GM19240 (cell line): ENCODE results near the gene ZNF181.

ENCODE experiments used
- DNase-seq: peaks from one replicate; pipeline ENCODE4 v3.0.0; 2011; ENCODE audit warnings: low spot score; ENCODE audit not compliant: insufficient read length

The ZNF181 gene

DNA sequence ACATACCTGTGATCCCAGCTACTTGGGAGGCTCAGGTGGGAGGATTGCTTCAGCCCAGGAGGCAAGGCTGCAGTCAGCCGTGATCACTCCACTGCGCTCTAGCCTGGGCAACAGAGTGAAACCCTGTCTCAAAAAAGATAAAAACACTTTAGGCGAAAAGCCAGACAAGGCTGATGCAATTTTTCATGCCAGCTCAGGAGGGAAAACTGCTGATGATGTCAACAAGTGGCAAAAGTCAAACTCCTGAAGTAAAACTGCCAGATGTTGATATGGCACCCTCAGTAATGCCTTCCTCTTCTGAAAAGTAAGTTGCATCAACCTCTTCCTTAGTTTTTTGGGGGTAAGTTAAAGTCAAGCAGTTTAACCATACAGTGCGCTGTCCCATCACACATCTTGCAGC, 23.4 kb downstream of the ZNF181 start:
- no peak for DNase-seq

DNA sequence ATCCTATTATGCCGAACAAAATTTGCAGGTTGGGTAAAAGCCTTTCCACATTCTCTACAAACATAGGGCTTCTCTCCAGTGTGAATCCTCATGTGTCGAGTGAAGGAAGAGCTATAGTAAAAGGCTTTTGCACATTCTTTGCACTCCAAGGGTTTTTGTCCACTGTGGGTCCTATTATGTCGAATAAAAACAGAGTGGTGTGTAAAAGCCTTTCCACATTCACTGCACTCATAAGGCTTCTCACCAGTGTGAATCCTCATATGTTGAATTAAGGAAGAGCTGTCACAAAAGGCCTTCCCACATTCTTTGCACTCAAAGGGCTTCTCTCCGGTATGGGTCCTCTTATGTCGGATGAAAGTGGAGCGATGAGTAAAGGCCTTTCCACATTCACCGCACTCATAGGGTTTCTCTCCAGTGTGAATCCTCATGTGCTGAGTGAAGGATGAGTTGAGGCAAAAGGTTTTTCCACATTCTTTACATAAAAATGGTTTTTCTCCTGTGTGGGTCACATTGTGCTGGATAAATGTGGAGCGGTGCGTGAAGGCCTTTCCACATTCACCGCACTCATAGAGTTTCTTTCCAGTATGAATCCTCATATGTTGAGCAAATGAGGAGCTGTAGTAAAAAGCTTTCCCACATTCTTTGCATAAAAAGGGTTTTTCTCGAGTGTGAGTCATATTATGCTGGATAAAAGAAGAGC, 25.3 kb downstream of the ZNF181 start:
- DNase-seq, result no peak

DNA sequence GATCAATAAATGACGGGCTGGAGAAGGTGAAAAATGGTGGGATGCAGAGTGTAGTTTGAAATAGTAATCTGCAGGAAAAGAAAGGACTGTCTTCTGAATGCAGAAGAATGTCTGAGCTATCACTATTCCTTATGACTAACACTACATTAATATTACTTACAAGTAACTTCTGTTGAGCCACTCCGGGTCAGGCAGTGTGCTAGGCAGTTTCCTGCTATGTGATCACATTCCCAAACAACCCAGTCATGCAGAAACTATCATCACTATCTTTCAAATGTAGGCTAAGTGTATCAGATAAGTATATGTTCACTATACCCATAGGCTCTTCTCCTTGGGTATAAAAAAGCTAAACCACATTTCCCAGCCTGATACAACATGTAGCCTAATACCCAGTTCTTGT, 32.3 kb downstream of the ZNF181 start:
- no peak for DNase-seq

GRCh38 chr19:34767951-34768350, 33.9 kb downstream of the ZNF181 start:
- no peak for DNase-seq

DNA sequence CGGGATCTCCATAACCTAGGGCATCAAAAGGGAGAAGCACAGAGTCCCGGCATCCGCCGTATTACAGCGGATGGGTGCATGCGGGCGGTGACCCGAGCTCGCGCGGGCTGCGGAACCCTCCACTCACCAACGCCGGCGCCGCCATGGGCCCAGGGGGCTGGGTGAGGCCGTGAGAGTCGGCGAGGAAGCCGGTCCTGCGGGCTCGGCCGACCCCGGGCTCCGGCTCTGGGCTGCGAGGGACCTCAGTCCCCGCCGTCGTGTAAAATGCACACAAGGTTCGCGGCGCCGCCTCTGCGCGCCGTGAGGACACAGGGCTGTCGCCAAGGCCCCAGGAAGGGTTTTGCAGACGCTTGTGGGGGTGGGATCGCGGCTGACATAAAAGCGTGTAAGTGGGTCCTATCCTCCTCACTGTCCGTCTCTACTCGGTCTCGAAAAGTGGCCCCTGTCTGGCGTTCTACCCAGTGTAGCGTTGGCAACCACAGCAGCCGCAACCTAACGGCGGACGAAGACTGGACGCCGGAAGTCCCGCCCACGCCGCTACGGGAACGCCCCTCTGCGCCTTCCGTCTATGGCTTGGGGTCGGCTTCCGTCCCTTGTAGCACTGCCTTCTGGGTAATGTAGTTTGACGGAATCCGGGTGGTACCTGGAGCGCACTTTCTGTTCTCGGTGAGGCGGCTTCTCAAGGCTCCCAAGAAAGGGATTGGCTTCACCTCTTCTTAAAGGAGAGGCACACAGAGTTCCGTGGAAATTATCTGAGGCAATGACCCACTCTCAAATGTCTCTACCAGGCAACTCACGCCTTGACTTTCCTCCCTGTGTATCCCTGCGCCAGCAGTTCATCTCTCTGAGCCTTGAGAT, 38.9 kb downstream of the ZNF181 start, which contains the start of gene ZNF599:
Gene ZNF599 (minus strand): TSS at position 519 of the 858 bp plus-strand sequence. CDS start 374 bp downstream, at position 145.
- DNase-seq, result peak; percentile 72

- no peak for DNase-seq
These were observed 39.5 kb downstream of the ZNF181 start for GRCh38 chr19:34773555-34773864.

- no peak for DNase-seq
These were observed 40.8 kb downstream of the ZNF181 start for GRCh38 chr19:34774857-34775256.

DNA sequence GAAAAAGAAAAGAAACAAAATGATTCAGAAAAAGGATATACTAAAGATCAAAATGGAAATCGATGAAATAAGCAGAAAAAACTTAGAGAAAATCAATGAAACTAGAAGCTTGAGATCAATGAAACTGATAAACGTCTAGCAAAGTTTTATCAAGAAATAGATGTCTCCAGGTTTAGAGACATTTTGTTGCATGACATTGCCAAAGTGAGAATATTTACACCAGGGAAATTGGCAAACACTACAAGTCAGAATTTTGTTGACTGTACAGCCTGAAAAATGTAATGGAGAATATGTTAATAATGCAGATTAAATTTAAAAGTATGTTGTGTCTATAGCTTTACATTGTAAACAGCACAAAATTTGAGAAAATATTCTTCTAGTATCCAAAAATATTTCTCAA, 44.3 kb downstream of the ZNF181 start:
- no peak for DNase-seq

GRCh38 chr19:34779652-34780051, 45.6 kb downstream of the ZNF181 start:
- no peak for DNase-seq

DNA sequence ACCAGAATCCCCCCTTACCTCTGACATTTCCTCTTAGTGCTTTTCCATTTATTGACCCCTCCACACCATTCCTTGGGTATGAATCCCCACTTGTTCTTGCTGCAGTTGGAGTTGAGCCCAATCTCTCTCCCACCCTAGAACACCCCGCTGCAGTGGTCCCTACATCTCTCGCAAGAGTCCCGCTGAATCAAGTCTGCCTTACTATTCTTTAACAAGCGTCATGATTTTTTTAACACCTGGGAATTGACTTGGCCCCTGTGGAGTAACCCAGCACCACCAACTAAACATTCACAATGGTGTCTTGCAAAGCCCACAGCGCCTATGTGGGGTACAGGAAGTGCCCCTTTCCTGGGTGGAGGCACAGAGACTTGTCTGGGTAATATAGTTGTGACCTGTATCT, 52.2 kb downstream of the ZNF181 start:
- no peak for DNase-seq

DNA sequence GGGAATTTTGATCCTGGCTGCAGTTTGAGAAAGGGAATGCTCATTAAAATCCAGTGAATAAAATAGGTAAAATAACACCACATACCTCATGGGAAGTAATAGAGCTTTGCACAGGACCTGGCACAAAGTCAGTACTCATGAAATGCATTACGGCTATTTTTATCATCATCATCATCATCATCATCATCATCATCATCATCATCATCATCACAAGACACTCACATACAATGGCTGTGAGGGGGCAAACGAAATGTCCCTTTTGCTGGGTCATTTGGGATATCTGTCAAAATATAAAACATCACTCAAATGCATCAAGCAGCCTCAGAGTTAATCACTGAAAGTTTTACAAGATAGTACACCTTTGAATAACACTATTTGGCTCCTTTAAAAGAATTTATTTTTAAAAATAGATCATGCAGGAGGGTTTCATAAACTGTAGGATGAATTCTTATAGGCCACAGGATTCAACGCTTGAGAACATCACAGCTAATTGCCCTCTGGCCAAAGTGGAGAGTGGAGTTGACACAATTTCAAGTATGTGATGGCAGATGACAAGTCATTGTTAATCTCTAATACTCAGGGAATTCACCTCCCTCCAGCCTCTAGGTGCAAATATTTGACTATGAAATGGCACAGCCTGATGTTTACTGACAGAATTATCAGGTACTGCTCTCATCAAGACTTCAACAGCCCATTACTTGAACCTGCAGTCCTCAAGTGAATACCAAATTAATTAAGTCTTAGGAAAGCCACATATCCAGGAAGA, 53.2 kb downstream of the ZNF181 start:
- DNase-seq, result no peak

- DNase-seq, result no peak
These were observed 54.0 kb downstream of the ZNF181 start for GRCh38 chr19:34788074-34788473.

DNA sequence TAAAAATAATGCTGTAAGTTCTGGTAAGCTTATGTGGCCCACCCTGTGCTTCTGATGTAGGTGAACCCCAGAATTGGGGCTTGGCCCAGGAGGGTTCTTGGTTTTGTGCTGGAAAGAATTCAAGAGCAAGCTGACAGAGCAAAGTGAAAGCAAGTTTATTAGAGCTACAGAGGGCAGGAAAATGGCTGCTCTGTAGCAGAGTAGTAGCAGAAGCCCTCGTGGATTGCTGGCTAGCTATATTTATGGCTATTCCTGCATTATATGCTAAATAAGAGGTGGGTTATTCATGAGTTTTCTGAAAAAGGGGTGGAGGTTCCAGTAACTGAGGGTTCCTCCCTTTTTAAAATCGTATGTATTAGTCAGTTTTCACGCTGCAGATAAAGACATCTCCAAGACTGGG, 59.5 kb downstream of the ZNF181 start:
- no peak for DNase-seq

DNA sequence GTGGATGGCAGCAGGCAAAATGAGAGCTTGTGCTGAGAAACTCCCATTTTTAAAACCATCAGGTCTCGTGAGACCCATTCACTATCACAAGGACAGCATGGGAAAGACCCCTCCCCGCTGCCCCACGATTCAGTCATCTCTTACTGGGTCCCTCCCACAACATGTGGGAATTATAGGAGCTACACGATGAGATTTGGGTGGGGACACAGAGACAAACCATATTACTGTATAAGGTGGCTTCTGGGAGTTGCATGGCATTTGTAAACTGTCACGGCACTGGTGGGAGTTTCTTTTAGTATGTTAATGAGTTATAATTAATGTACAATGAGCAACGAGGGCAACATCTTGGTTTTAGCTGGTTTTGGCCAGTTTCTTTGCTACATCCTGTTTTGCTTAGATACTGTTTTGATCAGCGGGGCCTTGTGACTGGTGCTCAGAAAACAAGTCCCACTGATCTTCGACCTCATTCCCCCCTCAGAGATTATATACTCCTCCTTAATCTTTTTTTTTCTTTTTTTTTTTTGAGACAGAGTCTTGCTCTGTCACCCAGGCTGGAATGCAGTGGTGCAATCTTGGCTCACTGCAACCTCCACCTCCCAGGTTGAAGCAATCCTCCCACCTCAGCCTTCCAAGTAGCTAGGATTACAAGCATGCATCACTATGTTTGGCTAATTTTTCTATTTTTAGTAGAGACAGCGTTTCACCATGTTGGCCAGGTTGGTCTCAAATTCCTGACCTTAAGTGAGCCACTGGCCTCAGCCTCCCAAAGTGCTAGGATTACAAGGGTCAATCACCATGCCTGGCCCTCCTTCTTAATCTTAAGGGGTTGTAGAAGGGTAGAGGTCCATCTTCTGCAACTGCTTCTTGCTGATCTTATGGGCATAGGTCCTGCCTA, 60.3 kb downstream of the ZNF181 start:
- DNase-seq, result no peak
